PC-9 (cell line): Measurements from ENCODE around the gene TRMT1. TPM values are rescaled to one million over a fixed set of nuclear protein-coding genes. Genes with fewer than 3 reads are reported as not detected.
A peak's percentile ranks its signal among the peaks of the same experiment; 100 is the strongest.

Experiments
- BruUV-seq: library from RNA; stranded (reverse); fragments of 400-500 nt; replicated peaks from 2 replicates; lab custom pipeline; 2021; lab: Mats Ljungman, UMichigan
- CTCF ChIA-PET: fragments of 300-600 bp; sonication (Branson Sonifier 250); formaldehyde crosslinking; loops from one replicate; lab custom pipeline; 2022; ENCODE audit warnings: antibody characterized with exemption; lab: Charles Lee
- POLR2A ChIA-PET: fragments of 300-600 bp; sonication (Branson Sonifier 250); formaldehyde crosslinking; loops from one replicate; lab custom pipeline; 2022; ENCODE audit warnings: antibody characterized with exemption; ENCODE audit not compliant: unreplicated experiment; lab: Charles Lee
- DNase-seq, 2 experiments: peaks; one replicate each; pipeline versions ENCODE4 v3.0.0 to v3.0.0-alpha.2; 2015 to 2022; ENCODE audit warnings: mixed read lengths in 1 of 2
- H2AFZ ChIP-seq: fragments of 200-600 bp; sonication (generic); 2 replicates; pipeline ENCODE4 v1.8.1; 2017; ENCODE audit warnings: antibody characterized with exemption
- H3F3A ChIP-seq: fragments of 200-600 bp; sonication (generic); 2 replicates; pipeline ENCODE4 v1.8.1; 2017; ENCODE audit warnings: antibody characterized with exemption, mild to moderate bottlenecking, low read depth; ENCODE audit not compliant: insufficient read depth
- H3K27ac ChIP-seq: fragments of 200-600 bp; sonication (generic); 2 replicates; pipeline ENCODE4 v1.6.1; 2016; ENCODE audit warnings: mixed run types
- H3K27me3 ChIP-seq: fragments of 200-600 bp; sonication (generic); 2 replicates; pipeline ENCODE4 v1.6.1; 2016; ENCODE audit warnings: low read depth, mixed run types; ENCODE audit not compliant: insufficient read depth
- H3K36me3 ChIP-seq: fragments of 200-600 bp; sonication (generic); 2 replicates; pipeline ENCODE4 v1.6.1; 2016; ENCODE audit warnings: low read depth, mixed run types
- H3K4me1 ChIP-seq: fragments of 200-600 bp; sonication (generic); replicated peaks from 2 replicates; pipeline ENCODE4 v1.6.1; 2016; ENCODE audit warnings: mixed run types; ENCODE audit not compliant: insufficient read depth
- H3K4me2 ChIP-seq: fragments of 200-600 bp; sonication (generic); 2 replicates; pipeline ENCODE4 v1.6.1; 2017; ENCODE audit warnings: mixed run types
- H3K4me3 ChIP-seq: fragments of 200-600 bp; sonication (generic); 2 replicates; pipeline ENCODE4 v1.6.1; 2016; ENCODE audit warnings: mixed run types
- H3K79me2 ChIP-seq: fragments of 200-600 bp; sonication (generic); 2 replicates; pipeline ENCODE4 v1.6.1; 2017; ENCODE audit warnings: low read depth, mixed run types
- H3K9me2 ChIP-seq: fragments of 200-600 bp; sonication (generic); 2 replicates; pipeline ENCODE4 v1.8.1; 2017; ENCODE audit warnings: mild to moderate bottlenecking; ENCODE audit not compliant: insufficient read depth
- H3K9me3 ChIP-seq: fragments of 200-600 bp; sonication (generic); 2 replicates; pipeline ENCODE4 v1.8.1; 2016; ENCODE audit warnings: low read depth; ENCODE audit not compliant: insufficient read depth
- H4K20me1 ChIP-seq: fragments of 200-600 bp; sonication (generic); 2 replicates; pipeline ENCODE4 v1.8.1; 2017; ENCODE audit not compliant: insufficient read depth
- EZH2 ChIP-seq: fragments of 200-600 bp; sonication (generic); IDR thresholded peaks from 2 replicates; pipeline ENCODE4 v1.8.0; 2017; ENCODE audit warnings: antibody characterized with exemption, low read depth
- intact Hi-C: fragments of 100-400 bp; cut with micrococcal nuclease; formaldehyde crosslinking; loops from one replicate; pipeline ENCODE4 v1.10.0; 2022; ENCODE audit not compliant: unreplicated experiment
- total RNA-seq: library from RNA; stranded (reverse); gene quantifications from 2 replicates; pipeline ENCODE4 v1.2.3, GENCODE V29; 2021
- TF ChIP-seq, protein P1 (sequence below): fragments of 200-600 bp; sonication (generic); conservative IDR thresholded peaks from 2 replicates; pipeline ENCODE4 v1.6.1; 2017; ENCODE audit warnings: mixed run types, antibody characterized with exemption, mild to moderate bottlenecking, moderate library complexity

TRMT1 gene
- total RNA-seq, 1 experiment from 2014 or later = 44.1 TPM

DNA sequence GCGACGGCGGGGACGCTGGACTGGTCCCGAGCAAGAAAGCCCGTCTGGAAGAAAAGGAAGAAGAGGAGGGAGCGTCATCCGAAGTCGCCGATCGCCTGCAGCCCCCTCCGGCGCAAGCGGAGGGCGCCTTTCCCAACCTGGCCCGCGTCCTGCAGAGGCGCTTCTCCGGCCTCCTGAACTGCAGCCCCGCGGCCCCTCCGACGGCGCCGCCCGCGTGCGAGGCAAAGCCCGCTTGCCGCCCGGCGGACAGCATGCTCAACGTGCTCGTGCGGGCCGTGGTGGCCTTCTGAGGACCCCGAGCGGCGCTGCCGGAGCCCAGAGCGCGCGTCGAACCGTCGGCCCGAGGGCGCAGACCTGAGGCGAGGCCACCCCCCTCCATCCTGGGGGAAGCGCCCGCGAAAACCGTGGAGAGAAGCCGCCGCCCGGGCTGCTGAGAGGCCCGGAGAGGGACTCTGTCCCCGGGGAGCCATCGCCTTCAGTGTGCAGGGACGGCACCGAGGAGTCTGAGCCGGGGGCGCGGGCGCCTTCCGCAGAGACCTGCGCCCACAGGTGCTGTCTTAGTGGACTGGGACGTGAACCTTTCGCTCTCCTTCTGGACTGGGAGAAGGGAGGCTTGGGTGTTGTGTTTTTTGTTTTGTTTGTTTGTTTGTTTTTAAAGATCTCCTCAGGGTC lies 37.2 kb upstream of the TRMT1 start:
- Histone ChIP-seq H3K4me3 (peak overlapping the region; percentile 99), H3K27me3 (no peaks in the 10 kb centered on the region), H3F3A (peaks cover 52% of the 10 kb centered on the region), H3K36me3 (peaks cover 15% of the 10 kb centered on the region), H4K20me1 (peaks cover 18% of the 10 kb centered on the region), H3K4me1 (peaks cover 20% of the 10 kb centered on the region), H3K79me2 (peaks cover 67% of the 10 kb centered on the region), H3K27ac (peak overlapping the region; percentile 98), H2AFZ (no peak overlapping the region), H3K9me2 (no peaks in the 10 kb centered on the region), H3K4me2 (peak overlapping the region; percentile 99), H3K9me3 (no peaks in the 10 kb centered on the region)
- intact Hi-C loops = loop anchor here (2.0 to 5.0 kb wide), 3 partner anchors 41 to 699 kb away; partner anchors contain the start of gene HOOK2
- no peak for TF ChIP-seq EZH2
- peak in 1 of 2 experiments; percentile 42 for DNase-seq
- BruUV-seq = TSS peak; percentile 8
- CTCF ChIA-PET = no interaction called here
- POLR2A ChIA-PET = interaction anchor here (0.6 to 2.2 kb wide), 4 partner anchors 14 to 58 kb away, joined by 3 to 19 read pairs (median 10); no protein-coding TSS in a partner anchor

DNA sequence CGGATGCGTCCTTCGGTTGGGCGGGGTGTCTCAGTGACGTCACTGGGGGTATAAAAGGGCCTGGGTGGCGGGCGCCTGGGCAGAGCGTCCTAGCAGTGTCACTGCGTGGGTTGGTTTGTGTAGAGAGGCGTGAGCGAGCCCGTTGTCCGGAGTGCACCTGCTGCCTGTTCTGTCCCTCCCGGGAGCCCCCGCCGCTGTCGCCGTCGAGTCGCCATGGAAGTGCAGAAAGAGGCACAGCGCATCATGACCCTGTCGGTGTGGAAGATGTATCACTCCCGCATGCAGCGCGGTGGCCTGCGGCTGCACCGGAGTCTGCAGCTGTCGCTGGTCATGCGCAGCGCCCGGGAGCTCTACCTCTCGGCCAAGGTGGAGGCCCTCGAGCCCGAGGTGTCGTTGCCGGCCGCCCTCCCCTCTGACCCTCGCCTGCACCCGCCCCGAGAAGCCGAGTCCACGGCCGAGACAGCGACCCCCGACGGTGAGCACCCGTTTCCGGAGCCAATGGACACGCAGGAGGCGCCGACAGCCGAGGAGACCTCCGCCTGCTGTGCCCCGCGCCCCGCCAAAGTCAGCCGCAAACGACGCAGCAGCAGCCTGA lies 36.5 kb upstream of the TRMT1 start:
- peak overlapping the region; percentile 99 for H3K4me2 ChIP-seq
- H3K9me3 ChIP-seq = no peaks in the 10 kb centered on the region
- no peaks in the 10 kb centered on the region for H3K27me3 ChIP-seq
- H3K79me2 ChIP-seq = peaks cover 71% of the 10 kb centered on the region
- peaks cover 24% of the 10 kb centered on the region for H3K4me1 ChIP-seq
- peak overlapping the region; percentile 99 for H3K4me3 ChIP-seq
- H3K9me2 ChIP-seq = no peaks in the 10 kb centered on the region
- intact Hi-C loops = loop anchor here (5.0 kb wide), 2 partner anchors 376 to 699 kb away; partner anchors contain the start of gene HOOK2
- POLR2A ChIA-PET = interaction anchor here (0.6 to 1.7 kb wide), 4 partner anchors 15 to 59 kb away, joined by 3 to 17 read pairs (median 4); no protein-coding TSS in a partner anchor
- DNase-seq = peak; percentile 82 to 97
- no peak overlapping the region for H2AFZ ChIP-seq
- BruUV-seq = TSS peak; percentile 67
- H4K20me1 ChIP-seq = peaks cover 18% of the 10 kb centered on the region
- CTCF ChIA-PET = no interaction called here
- TF ChIP-seq EZH2 = no peak
- TF ChIP-seq, protein P1, sequence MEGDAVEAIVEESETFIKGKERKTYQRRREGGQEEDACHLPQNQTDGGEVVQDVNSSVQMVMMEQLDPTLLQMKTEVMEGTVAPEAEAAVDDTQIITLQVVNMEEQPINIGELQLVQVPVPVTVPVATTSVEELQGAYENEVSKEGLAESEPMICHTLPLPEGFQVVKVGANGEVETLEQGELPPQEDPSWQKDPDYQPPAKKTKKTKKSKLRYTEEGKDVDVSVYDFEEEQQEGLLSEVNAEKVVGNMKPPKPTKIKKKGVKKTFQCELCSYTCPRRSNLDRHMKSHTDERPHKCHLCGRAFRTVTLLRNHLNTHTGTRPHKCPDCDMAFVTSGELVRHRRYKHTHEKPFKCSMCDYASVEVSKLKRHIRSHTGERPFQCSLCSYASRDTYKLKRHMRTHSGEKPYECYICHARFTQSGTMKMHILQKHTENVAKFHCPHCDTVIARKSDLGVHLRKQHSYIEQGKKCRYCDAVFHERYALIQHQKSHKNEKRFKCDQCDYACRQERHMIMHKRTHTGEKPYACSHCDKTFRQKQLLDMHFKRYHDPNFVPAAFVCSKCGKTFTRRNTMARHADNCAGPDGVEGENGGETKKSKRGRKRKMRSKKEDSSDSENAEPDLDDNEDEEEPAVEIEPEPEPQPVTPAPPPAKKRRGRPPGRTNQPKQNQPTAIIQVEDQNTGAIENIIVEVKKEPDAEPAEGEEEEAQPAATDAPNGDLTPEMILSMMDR = peak; percentile 32; the same call in 1 of the 2 replicates
- H3K27ac ChIP-seq = peak overlapping the region; percentile 98
- peaks cover 47% of the 10 kb centered on the region for H3F3A ChIP-seq
- H3K36me3 ChIP-seq = peaks cover 15% of the 10 kb centered on the region

DNA sequence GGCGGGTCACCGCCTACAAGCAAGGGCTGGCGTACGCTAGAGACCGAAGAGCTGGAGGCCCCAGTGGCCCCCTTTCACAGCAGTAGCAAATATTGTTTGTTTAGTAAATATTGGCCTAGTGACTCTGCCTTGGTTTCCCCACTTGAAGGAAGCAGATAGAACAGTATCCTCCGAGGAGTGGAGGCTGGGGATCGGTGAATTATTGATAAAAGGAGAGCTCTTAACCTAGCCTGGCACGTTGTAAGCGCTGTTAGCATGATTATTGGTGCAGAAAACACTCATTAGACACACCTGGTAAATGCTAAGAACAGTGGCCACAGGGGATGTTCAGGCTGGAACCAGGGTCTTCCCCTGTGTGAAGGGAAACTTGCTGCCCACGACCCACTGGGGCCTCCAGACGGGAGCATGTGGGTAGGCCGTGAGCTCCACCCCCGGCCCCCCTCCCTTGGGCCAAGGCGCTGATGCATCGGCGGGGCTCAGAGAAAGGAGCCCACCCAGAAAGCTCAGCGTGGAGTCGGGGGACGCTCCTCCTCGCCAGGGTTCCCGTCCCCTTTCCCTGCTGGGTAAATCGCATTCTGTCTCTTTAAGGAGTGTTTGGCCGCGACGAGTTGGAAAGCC lies 35.9 kb upstream of the TRMT1 start:
- Histone ChIP-seq H3K4me3 (peak overlapping the region; percentile 99), H4K20me1 (peaks cover 18% of the 10 kb centered on the region), H3K79me2 (peaks cover 71% of the 10 kb centered on the region), H3K27me3 (no peaks in the 10 kb centered on the region), H3K27ac (peak overlapping the region; percentile 98), H3K9me3 (no peaks in the 10 kb centered on the region), H3K4me1 (peaks cover 25% of the 10 kb centered on the region), H3K4me2 (peak overlapping the region; percentile 99), H3K36me3 (peaks cover 15% of the 10 kb centered on the region), H3K9me2 (no peaks in the 10 kb centered on the region), H3F3A (peaks cover 47% of the 10 kb centered on the region), H2AFZ (no peak overlapping the region; the same call in 1 of the 2 replicates)
- TF ChIP-seq, protein P1 = no peak
- TF ChIP-seq EZH2 = no peak
- intact Hi-C loops = loop anchor here (5.0 kb wide), 2 partner anchors 375 to 700 kb away; partner anchors contain the start of gene HOOK2
- BruUV-seq = TSS peak; percentile 11
- POLR2A ChIA-PET = interaction anchor here (0.5 to 1.7 kb wide), 5 partner anchors 10 to 35 kb away, joined by 3 to 17 read pairs (median 5); no protein-coding TSS in a partner anchor
- CTCF ChIA-PET = interaction anchor here (0.6 kb wide), 1 partner anchor 1594 kb away, joined by 6 read pairs; no protein-coding TSS in a partner anchor
- DNase-seq = no peak
